ENCODE measurements around the gene KIRREL3. TPM values are rescaled to one million over a fixed set of nuclear protein-coding genes. Genes with fewer than 3 reads are reported as not detected.

KIRREL3 gene
- total RNA-seq, 3 donors from 2014 or later: 0.32 to 0.33 TPM; not detected in 1

DNA sequence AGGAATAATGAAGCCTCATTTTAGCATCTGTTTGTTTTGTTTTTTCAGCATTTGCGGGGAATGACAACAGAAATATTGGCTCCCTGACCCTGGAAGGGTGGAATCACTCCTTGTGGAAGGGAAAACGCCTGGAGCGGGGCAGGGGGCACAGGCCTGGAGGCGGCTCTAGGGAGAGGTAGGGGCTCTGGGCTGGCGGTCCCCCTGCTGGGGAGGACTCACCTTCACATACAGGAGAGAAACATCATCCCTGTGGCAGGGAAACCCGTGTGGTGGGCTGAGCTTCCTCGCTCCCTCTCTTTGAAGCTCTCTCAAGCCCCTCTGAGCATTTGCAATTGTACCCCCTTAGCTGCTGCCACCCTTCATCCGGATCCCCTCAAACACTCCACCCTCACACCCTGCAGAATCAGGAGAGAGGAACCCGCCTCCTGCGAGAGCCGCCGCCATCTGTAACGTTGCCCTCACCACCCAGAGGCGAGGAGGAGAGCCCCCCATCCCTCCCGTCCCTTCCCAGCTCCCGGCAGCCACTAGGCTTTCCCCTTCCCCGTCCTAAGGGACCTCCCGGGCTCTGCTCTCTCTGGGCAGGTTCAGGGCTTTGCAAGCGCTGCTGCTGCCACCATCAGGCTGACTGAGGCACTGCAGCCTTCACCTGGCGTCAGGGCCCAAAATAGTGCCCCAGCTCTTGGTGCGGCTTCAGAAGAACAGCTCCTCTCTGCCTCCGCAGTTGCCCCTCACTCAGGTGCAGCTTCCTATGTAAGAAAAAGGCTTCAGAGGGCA is 10.4 kb downstream of the KIRREL3 start:
- TF ChIP-seq, protein P1, sequence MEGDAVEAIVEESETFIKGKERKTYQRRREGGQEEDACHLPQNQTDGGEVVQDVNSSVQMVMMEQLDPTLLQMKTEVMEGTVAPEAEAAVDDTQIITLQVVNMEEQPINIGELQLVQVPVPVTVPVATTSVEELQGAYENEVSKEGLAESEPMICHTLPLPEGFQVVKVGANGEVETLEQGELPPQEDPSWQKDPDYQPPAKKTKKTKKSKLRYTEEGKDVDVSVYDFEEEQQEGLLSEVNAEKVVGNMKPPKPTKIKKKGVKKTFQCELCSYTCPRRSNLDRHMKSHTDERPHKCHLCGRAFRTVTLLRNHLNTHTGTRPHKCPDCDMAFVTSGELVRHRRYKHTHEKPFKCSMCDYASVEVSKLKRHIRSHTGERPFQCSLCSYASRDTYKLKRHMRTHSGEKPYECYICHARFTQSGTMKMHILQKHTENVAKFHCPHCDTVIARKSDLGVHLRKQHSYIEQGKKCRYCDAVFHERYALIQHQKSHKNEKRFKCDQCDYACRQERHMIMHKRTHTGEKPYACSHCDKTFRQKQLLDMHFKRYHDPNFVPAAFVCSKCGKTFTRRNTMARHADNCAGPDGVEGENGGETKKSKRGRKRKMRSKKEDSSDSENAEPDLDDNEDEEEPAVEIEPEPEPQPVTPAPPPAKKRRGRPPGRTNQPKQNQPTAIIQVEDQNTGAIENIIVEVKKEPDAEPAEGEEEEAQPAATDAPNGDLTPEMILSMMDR (IDR thresholded peaks at IDR 0.05): peak; percentile 43 to 76 (median 70)
- no peak for TF ChIP-seq POLR2AphosphoS5 (IDR thresholded peaks at IDR 0.05)
- Histone ChIP-seq H3K27ac (no peak overlapping the region), H3K36me3 (no peaks in the 10 kb centered on the region), H3K4me1 (no peaks in the 10 kb centered on the region), H3K9me3 (no peaks in the 10 kb centered on the region), H3K4me3 (no peak overlapping the region), H3K27me3 (no peaks in the 10 kb centered on the region)
- intact Hi-C loops (cut with DNase I; ENCODE audit: low total_unique reads): no loop called here
- peak; percentile 35 to 70 for DNase-seq (ENCODE audit: low spot score in 2 of 2)

DNA sequence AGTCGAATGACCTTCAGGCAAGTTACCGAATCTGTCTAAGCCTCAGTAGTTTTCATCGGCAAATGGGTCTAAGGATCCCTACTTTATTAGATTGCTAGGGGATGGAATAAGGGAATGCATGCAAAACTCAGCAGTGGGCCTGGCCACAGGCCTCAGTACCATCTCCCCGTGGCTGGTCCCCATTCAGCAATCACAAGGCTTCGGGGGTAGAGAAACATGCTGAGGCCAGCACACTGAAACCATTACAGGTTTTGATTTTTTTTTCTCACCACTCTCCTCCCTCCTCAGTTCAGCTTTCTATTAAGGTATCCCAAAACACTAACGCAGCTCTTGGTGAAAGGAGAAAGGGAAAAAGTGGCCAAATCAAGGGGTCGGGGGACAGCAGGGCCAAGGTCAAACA is 11.9 kb downstream of the KIRREL3 start:
- no peak overlapping the region for H3K27ac ChIP-seq
- no peaks in the 10 kb centered on the region for H3K36me3 ChIP-seq
- DNase-seq (ENCODE audit: low spot score in 2 of 2): no peak
- no peaks in the 10 kb centered on the region for H3K9me3 ChIP-seq
- intact Hi-C loops (cut with DNase I; ENCODE audit: low total_unique reads): no loop called here
- no peaks in the 10 kb centered on the region for H3K4me1 ChIP-seq
- H3K4me3 ChIP-seq: no peak overlapping the region
- TF ChIP-seq, protein P1 (IDR thresholded peaks at IDR 0.05): no peak
- TF ChIP-seq POLR2A (IDR thresholded peaks at IDR 0.05) (no peak), POLR2AphosphoS5 (IDR thresholded peaks at IDR 0.05) (no peak)
- H3K27me3 ChIP-seq: peaks cover 0 to 5% of the 10 kb centered on the region in 2 donors

DNA sequence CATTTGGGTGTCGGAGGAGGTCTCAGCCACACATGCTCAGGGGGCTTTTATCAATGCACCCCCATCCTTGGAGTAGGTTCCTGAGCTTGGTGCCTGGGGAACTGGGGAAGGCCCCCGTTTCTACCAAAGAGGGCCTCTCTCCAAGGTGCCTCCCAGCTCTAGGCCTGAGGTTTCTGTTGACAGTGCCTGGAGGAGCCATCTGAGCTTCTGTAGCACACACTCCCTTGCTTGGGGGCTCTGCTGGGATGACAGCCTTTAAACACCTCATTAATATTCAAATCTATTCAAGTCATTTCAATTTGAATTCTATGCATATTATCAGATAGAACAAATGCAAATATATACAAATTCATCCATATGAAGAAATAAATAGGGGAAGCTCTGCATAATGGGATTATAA is 18.9 kb downstream of the KIRREL3 start:
- TF ChIP-seq, protein P1 (IDR thresholded peaks at IDR 0.05): no peak
- no peak for TF ChIP-seq POLR2AphosphoS5 (IDR thresholded peaks at IDR 0.05)
- no peak for TF ChIP-seq POLR2A (IDR thresholded peaks at IDR 0.05)
- Histone ChIP-seq H3K9me3 (no peaks in the 10 kb centered on the region), H3K27me3 (peaks cover 0 to 5% of the 10 kb centered on the region in 2 donors), H3K4me1 (no peaks in the 10 kb centered on the region), H3K36me3 (no peaks in the 10 kb centered on the region), H3K27ac (no peak overlapping the region), H3K4me3 (no peak overlapping the region)
- no peak for DNase-seq (ENCODE audit: low spot score in 2 of 2)
- intact Hi-C loops (cut with DNase I; ENCODE audit: low total_unique reads): no loop called here

DNA sequence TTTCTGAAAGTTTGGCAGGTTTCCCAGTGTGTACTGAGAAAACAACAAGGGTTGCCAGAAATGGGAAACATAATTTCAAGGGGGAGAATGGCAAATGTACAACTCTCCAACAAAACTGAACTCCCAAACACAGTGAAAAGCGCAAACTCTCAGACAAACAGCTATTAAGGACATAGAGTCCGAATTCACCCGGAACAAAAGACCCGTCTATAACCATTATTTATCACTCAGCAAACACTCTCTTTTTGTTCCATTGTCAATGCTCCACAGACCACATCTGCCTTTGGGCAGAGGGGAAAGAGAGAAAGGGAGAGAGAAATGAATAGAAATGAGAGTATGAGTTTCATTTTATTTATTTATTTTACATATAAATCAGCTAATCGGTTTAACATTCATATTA is 21.7 kb downstream of the KIRREL3 start:
- Histone ChIP-seq H3K27ac (no peak overlapping the region), H3K36me3 (no peaks in the 10 kb centered on the region), H3K4me3 (no peak overlapping the region), H3K27me3 (peaks cover 0 to 3% of the 10 kb centered on the region in 2 donors), H3K4me1 (no peaks in the 10 kb centered on the region), H3K9me3 (no peaks in the 10 kb centered on the region)
- no peak for TF ChIP-seq POLR2A (IDR thresholded peaks at IDR 0.05)
- no peak for TF ChIP-seq POLR2AphosphoS5 (IDR thresholded peaks at IDR 0.05)
- TF ChIP-seq, protein P1 (IDR thresholded peaks at IDR 0.05): no peak
- intact Hi-C loops (cut with DNase I; ENCODE audit: low total_unique reads): no loop called here
- no peak for DNase-seq (ENCODE audit: low spot score in 2 of 2)

DNA sequence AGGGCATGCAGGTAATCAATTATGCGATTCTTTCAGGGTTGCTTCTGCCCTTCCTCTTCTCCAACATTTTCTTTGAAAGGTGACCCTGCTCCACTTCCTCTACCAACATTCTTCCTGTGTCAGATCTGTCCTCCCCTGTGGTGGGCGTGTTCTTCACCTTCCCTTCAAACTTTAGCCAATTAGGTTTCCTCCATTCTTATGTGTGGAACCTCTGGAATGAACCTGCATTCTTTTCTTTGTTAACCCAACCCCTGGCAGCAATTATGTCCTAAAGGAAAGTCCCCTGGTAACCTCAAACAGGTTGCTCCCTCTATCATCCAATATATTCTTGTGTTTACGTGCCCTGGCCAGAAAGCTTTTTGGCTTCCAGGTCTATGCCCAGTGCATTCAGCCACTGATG is 22.4 kb downstream of the KIRREL3 start:
- H3K4me3 ChIP-seq: no peak overlapping the region
- peaks cover 0 to 3% of the 10 kb centered on the region in 2 donors for H3K27me3 ChIP-seq
- H3K9me3 ChIP-seq: no peaks in the 10 kb centered on the region
- no peaks in the 10 kb centered on the region for H3K4me1 ChIP-seq
- TF ChIP-seq, protein P1 (IDR thresholded peaks at IDR 0.05): no peak
- no peak for TF ChIP-seq POLR2AphosphoS5 (IDR thresholded peaks at IDR 0.05)
- no peak for TF ChIP-seq POLR2A (IDR thresholded peaks at IDR 0.05)
- DNase-seq (ENCODE audit: low spot score in 2 of 2): no peak
- H3K36me3 ChIP-seq: no peaks in the 10 kb centered on the region
- no peak overlapping the region for H3K27ac ChIP-seq
- intact Hi-C loops (cut with DNase I; ENCODE audit: low total_unique reads): no loop called here
